ENCODE data around the gene OR51S1.

DNA sequence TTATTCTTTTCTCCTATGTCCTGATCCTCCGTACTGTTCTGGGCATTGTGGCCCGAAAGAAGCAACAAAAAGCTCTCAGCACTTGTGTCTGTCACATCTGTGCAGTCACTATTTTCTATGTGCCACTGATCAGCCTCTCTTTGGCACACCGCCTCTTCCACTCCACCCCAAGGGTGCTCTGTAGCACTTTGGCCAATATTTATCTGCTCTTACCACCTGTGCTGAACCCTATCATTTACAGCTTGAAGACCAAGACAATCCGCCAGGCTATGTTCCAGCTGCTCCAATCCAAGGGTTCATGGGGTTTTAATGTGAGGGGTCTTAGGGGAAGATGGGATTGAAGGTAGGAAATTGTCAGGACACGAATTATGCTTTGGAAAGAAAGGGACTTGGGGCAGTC is 33.5 kb upstream of the OR51S1 start:
- TF ChIP-seq, protein P1, sequence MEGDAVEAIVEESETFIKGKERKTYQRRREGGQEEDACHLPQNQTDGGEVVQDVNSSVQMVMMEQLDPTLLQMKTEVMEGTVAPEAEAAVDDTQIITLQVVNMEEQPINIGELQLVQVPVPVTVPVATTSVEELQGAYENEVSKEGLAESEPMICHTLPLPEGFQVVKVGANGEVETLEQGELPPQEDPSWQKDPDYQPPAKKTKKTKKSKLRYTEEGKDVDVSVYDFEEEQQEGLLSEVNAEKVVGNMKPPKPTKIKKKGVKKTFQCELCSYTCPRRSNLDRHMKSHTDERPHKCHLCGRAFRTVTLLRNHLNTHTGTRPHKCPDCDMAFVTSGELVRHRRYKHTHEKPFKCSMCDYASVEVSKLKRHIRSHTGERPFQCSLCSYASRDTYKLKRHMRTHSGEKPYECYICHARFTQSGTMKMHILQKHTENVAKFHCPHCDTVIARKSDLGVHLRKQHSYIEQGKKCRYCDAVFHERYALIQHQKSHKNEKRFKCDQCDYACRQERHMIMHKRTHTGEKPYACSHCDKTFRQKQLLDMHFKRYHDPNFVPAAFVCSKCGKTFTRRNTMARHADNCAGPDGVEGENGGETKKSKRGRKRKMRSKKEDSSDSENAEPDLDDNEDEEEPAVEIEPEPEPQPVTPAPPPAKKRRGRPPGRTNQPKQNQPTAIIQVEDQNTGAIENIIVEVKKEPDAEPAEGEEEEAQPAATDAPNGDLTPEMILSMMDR (IDR thresholded peaks at IDR 0.05; ENCODE audit: poor library complexity), result no peak
- TF ChIP-seq EZH2 (IDR thresholded peaks at IDR 0.05; ENCODE audit: borderline replicate concordance) (no peak), EZH2phosphoT487 (IDR thresholded peaks at IDR 0.05; ENCODE audit: low read depth, severe bottlenecking, unreplicated experiment) (no peak)

Measured in hepatocyte (in vitro differentiated cells).